Fibroblast of the conjunctiva (primary cell): ENCODE data around the gene STIMATE.

Source experiments
- DNase-seq: peaks from one replicate; pipeline ENCODE4 v3.0.0-alpha.2; 2010; ENCODE audit warnings: low read depth

The STIMATE gene

GRCh38 chr3:52897130-52898122 is at the start of gene STIMATE:
Gene STIMATE, minus strand, starts transcription at chr3:52897548. Its CDS starts 98 bp downstream, at chr3:52897450.
- DNase-seq = peak; percentile 38

- DNase-seq = no peak
These were observed 42.3 kb upstream of the STIMATE start for GRCh38 chr3:52939600-52939999.

GRCh38 chr3:52934630-52935530 is 37.5 kb upstream of the STIMATE start:
- peak; percentile 37 for DNase-seq

- DNase-seq = no peak
These were observed 34.5 kb upstream of the STIMATE start for GRCh38 chr3:52931889-52932288.

- DNase-seq = no peak
These were observed 34.0 kb upstream of the STIMATE start for GRCh38 chr3:52931328-52931727.

- no peak for DNase-seq
These were observed 33.4 kb upstream of the STIMATE start for GRCh38 chr3:52930748-52931147.

- DNase-seq = no peak
These were observed 29.2 kb upstream of the STIMATE start for GRCh38 chr3:52926554-52926953.

GRCh38 chr3:52925405-52926313 is 28.3 kb upstream of the STIMATE start:
- DNase-seq = no peak

- DNase-seq = no peak
These were observed 26.6 kb upstream of the STIMATE start for GRCh38 chr3:52923963-52924362.

GRCh38 chr3:52920841-52921240 is 23.5 kb upstream of the STIMATE start:
- no peak for DNase-seq

- no peak for DNase-seq
These were observed 19.7 kb upstream of the STIMATE start for GRCh38 chr3:52917044-52917443.

GRCh38 chr3:52915294-52915693 is 17.9 kb upstream of the STIMATE start:
- DNase-seq = no peak

- no peak for DNase-seq
These were observed 15.8 kb upstream of the STIMATE start for GRCh38 chr3:52912885-52913731.

- no peak for DNase-seq
These were observed 13.5 kb upstream of the STIMATE start for GRCh38 chr3:52910823-52911222.

GRCh38 chr3:52907497-52907896 is 10.1 kb upstream of the STIMATE start:
- DNase-seq = no peak

GRCh38 chr3:52904552-52904951 is 7.2 kb upstream of the STIMATE start:
- DNase-seq = no peak

- no peak for DNase-seq
These were observed 6.7 kb upstream of the STIMATE start for GRCh38 chr3:52904000-52904399.

- DNase-seq = no peak
These were observed 735 bp downstream of the STIMATE start for GRCh38 chr3:52896613-52897012.

- no peak for DNase-seq
These were observed 1.2 kb downstream of the STIMATE start for GRCh38 chr3:52896151-52896550.

- DNase-seq = no peak
These were observed 1.9 kb downstream of the STIMATE start for GRCh38 chr3:52895418-52895817.

- no peak for DNase-seq
These were observed 2.6 kb downstream of the STIMATE start for GRCh38 chr3:52894756-52895155.
